Glutamatergic neuron (in vitro differentiated cells): ENCODE measurements around the gene PGLYRP2. TPM values are rescaled to one million over a fixed set of nuclear protein-coding genes. Genes with fewer than 3 reads are reported as not detected.

Source experiments
- DNase-seq: peaks from one replicate; pipeline ENCODE4 v3.0.0; 2022
- H3K27ac Mint-ChIP-seq: one replicate; pipeline ENCODE4 v1.8.0; 2020; ENCODE audit warnings: mild to moderate bottlenecking, mixed read lengths, inconsistent platforms; ENCODE audit not compliant: unreplicated experiment
- H3K27me3 Mint-ChIP-seq: one replicate; pipeline ENCODE4 v1.8.0; 2020; ENCODE audit warnings: mild to moderate bottlenecking, moderate library complexity, mixed read lengths, inconsistent platforms; ENCODE audit not compliant: unreplicated experiment
- H3K36me3 Mint-ChIP-seq: one replicate; pipeline ENCODE4 v1.8.0; 2020; ENCODE audit warnings: mild to moderate bottlenecking, mixed read lengths, inconsistent platforms; ENCODE audit not compliant: unreplicated experiment
- H3K4me1 Mint-ChIP-seq: one replicate; pipeline ENCODE4 v1.8.0; 2020; ENCODE audit warnings: mild to moderate bottlenecking, low read depth, mixed read lengths, inconsistent platforms; ENCODE audit not compliant: unreplicated experiment
- H3K4me3 Mint-ChIP-seq: one replicate; pipeline ENCODE4 v1.8.0; 2020; ENCODE audit warnings: mild to moderate bottlenecking, mixed read lengths, inconsistent platforms; ENCODE audit not compliant: unreplicated experiment
- H3K9me3 Mint-ChIP-seq: one replicate; pipeline ENCODE4 v1.8.0; 2020; ENCODE audit warnings: mild to moderate bottlenecking, moderate library complexity, mixed read lengths, inconsistent platforms; ENCODE audit not compliant: unreplicated experiment
- CTCF ChIP-seq: fragments of 200-600 bp; sonication (generic); IDR thresholded peaks from one replicate; pipeline ENCODE4 v1.5.0; 2021; ENCODE audit not compliant: partially characterized antibody, unreplicated experiment
- total RNA-seq: library from RNA; stranded (reverse); fragmentation: NEBNext Ultra II Directional; extraction: Animal tissue kit (Norgen Biotek cat#: 25700); gene quantifications from one replicate; pipeline ENCODE4 v1.2.1, GENCODE V29; 2021; ENCODE audit not compliant: unreplicated experiment

Gene PGLYRP2
- total RNA-seq, 1 donor from 2014 or later = not detected

DNA sequence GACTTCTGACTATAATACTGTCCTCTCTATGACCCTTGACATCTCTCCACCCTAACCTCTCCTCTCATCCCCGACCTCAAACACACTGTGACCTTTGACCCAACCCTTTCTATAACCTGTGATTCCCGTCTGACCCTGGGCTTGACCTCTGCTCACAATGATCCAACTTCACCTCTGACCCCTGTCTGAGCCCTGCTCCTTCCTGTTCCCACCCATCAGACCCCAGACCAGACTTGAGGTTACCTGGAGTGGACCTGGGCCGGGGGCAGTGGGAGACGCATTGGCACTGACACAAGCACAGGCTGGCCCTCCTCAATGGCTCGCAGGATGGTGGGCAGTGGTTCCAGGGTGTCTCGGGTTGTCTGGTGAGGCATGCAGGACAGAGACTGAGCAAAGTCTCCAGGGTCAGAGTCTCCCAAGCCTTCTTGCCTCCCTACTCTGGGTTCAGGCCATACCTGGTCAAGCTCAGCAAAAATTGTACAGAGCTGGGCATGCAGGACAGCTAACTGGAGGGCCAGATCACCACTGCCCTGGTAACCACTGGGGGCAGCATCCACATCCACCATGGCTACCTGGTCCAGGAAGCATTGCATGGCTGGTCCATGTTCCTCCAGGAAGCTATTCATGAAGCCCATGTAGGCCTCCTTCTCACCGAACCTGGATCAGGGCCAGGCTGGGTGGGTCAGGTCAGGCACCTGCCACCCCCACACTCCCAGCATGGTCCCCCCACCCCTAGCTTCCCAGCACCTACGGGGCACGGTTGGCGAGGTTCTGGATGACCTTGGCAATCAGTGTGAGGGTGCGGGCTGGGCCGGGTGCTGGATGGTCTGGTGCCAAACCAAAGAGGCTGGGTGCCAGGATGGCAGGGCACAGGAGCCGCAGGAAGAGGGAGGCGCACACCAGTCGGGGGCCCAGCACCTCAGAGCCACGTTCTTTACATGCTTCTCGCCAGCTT lies 25.1 kb downstream of the PGLYRP2 start:
- TF ChIP-seq CTCF = no peak
- H3K27me3 Mint-ChIP-seq = peaks cover 23% of the 10 kb centered on the region
- peak overlapping the region; percentile 38 for H3K4me3 Mint-ChIP-seq
- no peaks in the 10 kb centered on the region for H3K4me1 Mint-ChIP-seq
- peaks cover 9% of the 10 kb centered on the region for H3K9me3 Mint-ChIP-seq
- no peak for DNase-seq
- no peak overlapping the region for H3K27ac Mint-ChIP-seq
- H3K36me3 Mint-ChIP-seq = peaks cover 5% of the 10 kb centered on the region

DNA sequence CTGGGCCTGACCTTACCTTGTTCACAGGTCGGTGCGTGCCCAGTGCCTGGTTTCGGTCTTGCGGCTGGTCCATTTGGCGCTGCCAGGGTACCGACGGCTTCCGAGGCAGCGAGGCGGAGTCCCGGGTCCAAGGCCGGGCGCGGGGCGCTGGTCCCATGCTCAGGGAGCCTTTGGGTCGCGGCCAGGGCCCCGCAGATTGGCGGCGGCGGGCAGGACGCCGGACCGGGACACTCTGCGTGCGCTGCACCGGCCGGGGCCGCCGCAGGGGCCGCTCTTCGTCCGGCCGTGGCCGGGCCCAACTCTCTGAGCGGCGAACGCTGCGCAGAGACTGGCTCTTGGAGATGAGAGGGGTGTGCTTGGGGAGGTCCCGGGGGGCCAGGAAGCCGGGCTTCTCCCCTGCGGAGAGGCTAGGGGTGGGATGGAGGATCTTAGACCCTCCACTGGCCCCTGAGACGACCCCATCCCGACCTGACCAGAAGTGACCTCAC lies 26.2 kb downstream of the PGLYRP2 start:
- Mint-ChIP-seq H3K4me1 (peaks cover 4% of the 10 kb centered on the region), H3K27me3 (peaks cover 26% of the 10 kb centered on the region), H3K27ac (no peak overlapping the region), H3K4me3 (peak overlapping the region; percentile 57), H3K36me3 (peaks cover 5% of the 10 kb centered on the region), H3K9me3 (peaks cover 14% of the 10 kb centered on the region)
- no peak for TF ChIP-seq CTCF
- DNase-seq = no peak

DNA sequence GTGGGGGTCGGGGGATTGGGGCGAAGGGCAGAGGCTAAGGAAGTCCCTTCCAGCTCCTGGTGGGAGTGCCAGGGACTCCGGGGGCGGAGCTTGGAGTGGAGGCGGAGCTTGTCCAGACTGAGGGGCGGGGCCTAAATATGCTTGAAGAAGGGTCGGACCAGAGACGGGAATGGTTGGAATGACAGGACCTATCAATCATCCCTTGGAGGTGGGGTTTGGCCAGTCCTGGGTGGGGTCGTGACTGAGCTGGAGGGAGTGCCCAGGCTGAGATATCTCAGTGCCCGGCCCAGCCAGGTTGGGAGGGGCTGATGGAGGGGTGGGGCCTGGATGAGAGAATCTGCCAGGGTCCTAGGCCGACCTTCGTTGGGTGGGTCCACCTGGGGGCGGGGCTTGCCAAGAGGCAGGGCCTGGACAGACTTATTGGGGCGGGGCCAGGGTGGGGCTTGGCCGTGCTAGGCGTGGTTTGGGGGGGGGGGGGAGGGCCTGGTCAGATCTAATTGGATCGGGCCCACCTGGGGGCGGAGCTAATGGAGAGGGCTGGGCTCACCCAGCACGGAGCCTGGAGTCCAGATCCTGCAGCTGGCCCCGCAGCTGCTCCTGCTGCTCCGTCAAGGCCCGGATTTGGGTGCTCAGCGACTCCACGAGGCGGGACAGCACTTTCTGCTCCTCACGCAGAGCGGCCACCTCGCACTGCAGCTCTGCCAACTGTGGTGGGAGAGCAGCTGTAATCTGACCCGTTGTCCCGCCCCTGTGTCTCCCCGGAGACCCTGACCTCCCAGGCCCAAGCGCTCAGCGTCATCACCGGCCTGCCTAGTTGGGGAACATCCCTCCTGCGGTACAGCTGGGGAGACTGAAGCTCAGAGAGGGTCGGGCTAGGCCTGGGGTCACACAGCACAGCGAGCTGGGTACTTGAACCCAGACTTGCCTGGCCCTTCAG lies 26.9 kb downstream of the PGLYRP2 start:
- Mint-ChIP-seq H3K27ac (peak overlapping the region; percentile 52), H3K4me3 (peak overlapping the region; percentile 57), H3K27me3 (peaks cover 26% of the 10 kb centered on the region), H3K4me1 (peaks cover 4% of the 10 kb centered on the region), H3K36me3 (peaks cover 5% of the 10 kb centered on the region), H3K9me3 (peaks cover 14% of the 10 kb centered on the region)
- peak; percentile 91 for DNase-seq
- TF ChIP-seq CTCF = no peak

DNA sequence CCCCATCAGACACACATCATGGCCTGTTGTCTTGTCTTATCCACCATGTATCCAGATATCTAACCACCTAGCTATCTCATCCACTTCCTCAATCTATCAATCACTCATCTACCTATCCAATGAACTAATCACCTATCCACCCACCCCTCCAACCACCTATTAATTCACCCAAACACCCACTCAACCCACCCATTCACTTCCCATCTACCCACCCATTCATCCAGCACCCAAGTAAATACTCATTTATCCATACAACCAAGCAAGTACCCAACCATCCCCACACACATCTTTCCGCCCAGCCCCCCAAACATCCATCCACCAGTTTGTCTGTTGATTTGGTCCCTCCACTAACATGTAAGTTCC lies 28.8 kb downstream of the PGLYRP2 start:
- no peak for DNase-seq
- H3K27me3 Mint-ChIP-seq = peaks cover 17% of the 10 kb centered on the region
- peaks cover 14% of the 10 kb centered on the region for H3K9me3 Mint-ChIP-seq
- H3K4me3 Mint-ChIP-seq = peak overlapping the region; percentile 85
- peaks cover 4% of the 10 kb centered on the region for H3K4me1 Mint-ChIP-seq
- H3K36me3 Mint-ChIP-seq = peaks cover 5% of the 10 kb centered on the region
- no peak for TF ChIP-seq CTCF
- peak overlapping the region; percentile 60 for H3K27ac Mint-ChIP-seq
